ENCODE measurements around the gene KIF6. TPM values are rescaled to one million over a fixed set of nuclear protein-coding genes. Genes with fewer than 3 reads are reported as not detected.

The KIF6 gene
- 0.07 to 0.61 TPM (median 0.31 TPM) in 5 replicates for total RNA-seq (2022; extraction: Qiagen RNA extraction; ENCODE audit: low read depth)

GRCh38 chr6:39724787-39725631, at the start of gene KIF6:
KIF6 (minus strand) TSS chr6:39725408; CDS start chr6:39725310, 98 bp downstream.

GRCh38 chr6:39322306-39322850, 402.8 kb downstream of the KIF6 start, which contains the start of gene KCNK16:
KCNK16 (minus strand) TSS chr6:39322702; CDS start chr6:39322540, 162 bp downstream.

GRCh38 chr6:39314273-39314795, 410.9 kb downstream of the KIF6 start, which contains the start of gene KCNK17:
KCNK17 (minus strand) TSS chr6:39314419; CDS start chr6:39314320, 99 bp downstream.

Other genes starting within 250 kb of the KIF6 start
- not detected in 5 replicates for gene DAAM2, start 67.0 kb upstream of the KIF6 start, total RNA-seq (2022; extraction: Qiagen RNA extraction; ENCODE audit: low read depth)
- gene MOCS1, start 209.1 kb upstream of the KIF6 start, total RNA-seq (2022; extraction: Qiagen RNA extraction; ENCODE audit: low read depth) = 1.0 to 1.8 TPM (median 1.6 TPM) in 5 replicates

Data from A549 treated with RU486 at 1 μM for 4 hours (cell line).